Uterus (tissue), 4 donors: ENCODE data around the gene TRUB2. TPM values are rescaled to one million over a fixed set of nuclear protein-coding genes. Genes with fewer than 3 reads are reported as not detected.

Experiments used
- DNase-seq, 2 donors: peaks; one replicate each; pipeline ENCODE4 v3.0.0-alpha.2; 2019 to 2020
- H3K27ac ChIP-seq, 2 donors: fragments of 200-600 bp; sonication (generic); 1 replicate in 1 of 2; 2 replicates in 1 of 2; pipeline ENCODE4 v1.5.1; 2016 to 2018
- H3K27me3 ChIP-seq, 2 donors: fragments of 200-600 bp; sonication (generic); one replicate each; pipeline ENCODE4 v1.5.1; 2018 to 2019; ENCODE audit warnings: control low read depth in 1 of 2
- H3K36me3 ChIP-seq, 2 donors: fragments of 200-600 bp; sonication (generic); one replicate each; pipeline ENCODE4 v1.5.1; 2019; ENCODE audit warnings: control low read depth in 1 of 2
- H3K4me1 ChIP-seq, 2 donors: fragments of 200-600 bp; sonication (generic); one replicate each; pipeline ENCODE4 v1.5.1; 2018 to 2019; ENCODE audit warnings: control low read depth in 1 of 2
- H3K4me3 ChIP-seq, 2 donors: fragments of 200-600 bp; sonication (generic); 1 replicate in 1 of 2; 2 replicates in 1 of 2; pipeline ENCODE4 v1.5.1; 2018 to 2019; ENCODE audit warnings: mild to moderate bottlenecking in 1 of 2
- H3K9me3 ChIP-seq, 2 donors: fragments of 200-600 bp; sonication (generic); one replicate each; pipeline ENCODE4 v1.5.1; 2019; ENCODE audit warnings: control low read depth in 1 of 2
- CTCF ChIP-seq, 4 experiments: fragments of 200-600 bp in 2 of 4; fragments of 450-650 bp in 2 of 4; sonication (generic) in 2 of 4; IDR thresholded peaks; one replicate each; pipeline ENCODE4 v1.5.1; 2016 to 2019; ENCODE audit warnings: antibody characterized with exemption in 4 of 4, mild to moderate bottlenecking in 2 of 4, moderate library complexity in 1 of 4
- POLR2A ChIP-seq, 2 donors: fragments of 450-650 bp; IDR thresholded peaks; one replicate each; pipeline ENCODE4 v1.6.1; 2016; ENCODE audit warnings: antibody characterized with exemption in 2 of 2, mild to moderate bottlenecking in 1 of 2, moderate library complexity in 1 of 2
- intact Hi-C: fragments of 100-400 bp; cut with DNase I; formaldehyde crosslinking; loops from one replicate; pipeline ENCODE4 v1.15.1; 2023; ENCODE audit warnings: low total_unique reads
- total RNA-seq, 4 donors: library from RNA; depleted of rRNA in 3 of 4; stranded (reverse); fragments of >200 nt in 3 of 4; gene quantifications; one replicate each; pipeline versions ENCODE4 v1.1.0 to v1.2.4, GENCODE V29; 2014 to 2023
- donor health status: DM: yes; HTN: yes; CAD: no.

Gene TRUB2
- total RNA-seq, 4 donors from 2014 or later, result 0.29 to 14.0 (median 9.7) TPM

GRCh38 chr9:128293091-128293490, 29.2 kb downstream of the TRUB2 start:
- H3K27me3 ChIP-seq, result no peaks in the 10 kb centered on the region
- TF ChIP-seq CTCF (IDR thresholded peaks at IDR 0.05), result no peak
- TF ChIP-seq POLR2A (IDR thresholded peaks at IDR 0.05), result no peak
- no peaks in the 10 kb centered on the region for H3K36me3 ChIP-seq
- no peak overlapping the region for H3K27ac ChIP-seq
- no peak overlapping the region for H3K4me3 ChIP-seq
- intact Hi-C loops, result no loop called here
- DNase-seq, result no peak
- no peaks in the 10 kb centered on the region for H3K9me3 ChIP-seq
- H3K4me1 ChIP-seq, result no peaks in the 10 kb centered on the region

GRCh38 chr9:128292009-128292408, 30.2 kb downstream of the TRUB2 start:
- intact Hi-C loops, result no loop called here
- no peak for DNase-seq

GRCh38 chr9:128288273-128289004, 33.8 kb downstream of the TRUB2 start:
- no peak for DNase-seq
- Histone ChIP-seq H3K27ac (no peak overlapping the region), H3K9me3 (no peaks in the 10 kb centered on the region), H3K36me3 (no peaks in the 10 kb centered on the region), H3K27me3 (no peaks in the 10 kb centered on the region), H3K4me1 (no peaks in the 10 kb centered on the region), H3K4me3 (no peak overlapping the region)
- TF ChIP-seq CTCF (IDR thresholded peaks at IDR 0.05), result no peak
- TF ChIP-seq POLR2A (IDR thresholded peaks at IDR 0.05), result no peak
- intact Hi-C loops, result no loop called here

More at GRCh38 chr9:128292009-128292408, 30.2 kb downstream of the TRUB2 start:
- Histone ChIP-seq H3K9me3 (no peaks in the 10 kb centered on the region), H3K4me1 (no peaks in the 10 kb centered on the region), H3K27ac (no peak overlapping the region), H3K36me3 (no peaks in the 10 kb centered on the region), H3K4me3 (no peak overlapping the region), H3K27me3 (no peaks in the 10 kb centered on the region)
- TF ChIP-seq CTCF (IDR thresholded peaks at IDR 0.05), result no peak
- no peak for TF ChIP-seq POLR2A (IDR thresholded peaks at IDR 0.05)

GRCh38 chr9:128286440-128286839, 35.8 kb downstream of the TRUB2 start:
- Histone ChIP-seq H3K27ac (no peak overlapping the region), H3K27me3 (no peaks in the 10 kb centered on the region), H3K9me3 (no peaks in the 10 kb centered on the region), H3K4me1 (no peaks in the 10 kb centered on the region), H3K4me3 (no peak overlapping the region), H3K36me3 (no peaks in the 10 kb centered on the region)
- intact Hi-C loops, result no loop called here
- no peak for DNase-seq
- TF ChIP-seq POLR2A (IDR thresholded peaks at IDR 0.05) (no peak), CTCF (IDR thresholded peaks at IDR 0.05) (no peak)

GRCh38 chr9:128285033-128285784, 37.0 kb downstream of the TRUB2 start:
- Histone ChIP-seq H3K27ac (no peak overlapping the region), H3K4me3 (no peak overlapping the region), H3K27me3 (no peaks in the 10 kb centered on the region), H3K4me1 (no peaks in the 10 kb centered on the region), H3K9me3 (no peaks in the 10 kb centered on the region), H3K36me3 (no peaks in the 10 kb centered on the region)
- TF ChIP-seq CTCF (IDR thresholded peaks at IDR 0.05) (no peak), POLR2A (IDR thresholded peaks at IDR 0.05) (no peak)
- DNase-seq, result no peak
- intact Hi-C loops, result no loop called here
